HUDEP-2 (cell line): Measurements from ENCODE around the gene RIIAD1.
A peak's percentile ranks its signal among the peaks of the same experiment; 100 is the strongest.

ENCODE experiments used
- DNase-seq, 76 experiments: peaks; one replicate each; lab custom pipeline; 2025; ENCODE audit not compliant: unreplicated experiment in 76 of 76; lab: John Stamatoyannopoulos, UW

Gene RIIAD1

GRCh38 chr1:151710187-151710840 lies 11.0 kb upstream of the RIIAD1 start:
- DNase-seq, result peak in 14 of 76 experiments; percentile 3 to 44 (median 14)

- DNase-seq, result no peak
Measured at GRCh38 chr1:151711044-151711800, 10.1 kb upstream of the RIIAD1 start.

- no peak for DNase-seq
Measured at GRCh38 chr1:151711951-151712350, 9.4 kb upstream of the RIIAD1 start.

- no peak for DNase-seq
Measured at GRCh38 chr1:151713044-151713443, 8.3 kb upstream of the RIIAD1 start.

- DNase-seq, result no peak
Measured at GRCh38 chr1:151713874-151714273, 7.4 kb upstream of the RIIAD1 start.

- DNase-seq, result peak in 67 of 76 experiments; percentile 15 to 83 (median 54)
Measured at GRCh38 chr1:151714820-151715725, 6.2 kb upstream of the RIIAD1 start.

- DNase-seq, result peak in 17 of 76 experiments; percentile 1 to 33 (median 18)
Measured at GRCh38 chr1:151715726-151716404, 5.5 kb upstream of the RIIAD1 start.

- DNase-seq, result no peak
Measured at GRCh38 chr1:151716405-151716762, 4.9 kb upstream of the RIIAD1 start.

- peak in 63 of 76 experiments; percentile 6 to 84 (median 45) for DNase-seq
Measured at GRCh38 chr1:151716771-151717631, 4.3 kb upstream of the RIIAD1 start, which contains the start of gene CELF3. TSS of gene CELF3 (minus strand) at chr1:151716803. CDS start at chr1:151716020, 783 bp downstream.

GRCh38 chr1:151718011-151718431 lies 3.3 kb upstream of the RIIAD1 start:
- no peak for DNase-seq

- no peak for DNase-seq
Measured at GRCh38 chr1:151718666-151719065, 2.7 kb upstream of the RIIAD1 start.

GRCh38 chr1:151720125-151720524 lies 1.2 kb upstream of the RIIAD1 start:
- DNase-seq, result peak in 3 of 76 experiments; percentile 5 to 22 (median 8)

- peak in 1 of 76 experiments; percentile 34 for DNase-seq
Measured at GRCh38 chr1:151720554-151720953, 768 bp upstream of the RIIAD1 start.

GRCh38 chr1:151721788-151722510 lies 627 bp downstream of the RIIAD1 start:
- no peak for DNase-seq

- DNase-seq, result no peak
Measured at GRCh38 chr1:151723726-151724370, 2.5 kb downstream of the RIIAD1 start.

GRCh38 chr1:151728151-151729054 lies 7.1 kb downstream of the RIIAD1 start:
- DNase-seq, result no peak
